ENCODE data around the gene KRT35. TPM values are rescaled to one million over a fixed set of nuclear protein-coding genes. Genes with fewer than 3 reads are reported as not detected.

The KRT35 gene
- total RNA-seq, 4 donors from 2014 or later, result not detected

DNA sequence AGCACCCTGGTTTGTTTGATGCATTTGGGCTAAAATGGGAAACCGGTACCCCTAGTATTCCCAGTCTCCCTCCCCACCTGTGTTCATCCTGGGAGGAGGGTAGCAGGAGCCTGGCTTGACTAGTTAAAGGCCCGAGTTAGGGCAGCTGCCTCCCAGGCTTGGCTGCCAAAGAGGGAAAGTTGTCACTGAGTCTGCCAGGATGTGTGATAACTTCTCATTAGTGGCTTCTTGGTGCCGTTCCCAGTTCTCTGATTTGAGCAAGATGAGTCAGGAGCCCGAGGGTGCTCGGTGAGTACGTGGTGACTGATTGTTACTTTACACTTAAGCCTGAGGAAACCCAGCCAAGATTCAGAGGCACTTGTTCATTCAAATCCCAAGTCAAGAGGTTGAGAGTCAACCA is 16.3 kb downstream of the KRT35 start:
- peak; percentile 95 to 98 for ATAC-seq
- H3K27ac ChIP-seq, result peak overlapping the region in 1 of 4 donors; percentile 51

DNA sequence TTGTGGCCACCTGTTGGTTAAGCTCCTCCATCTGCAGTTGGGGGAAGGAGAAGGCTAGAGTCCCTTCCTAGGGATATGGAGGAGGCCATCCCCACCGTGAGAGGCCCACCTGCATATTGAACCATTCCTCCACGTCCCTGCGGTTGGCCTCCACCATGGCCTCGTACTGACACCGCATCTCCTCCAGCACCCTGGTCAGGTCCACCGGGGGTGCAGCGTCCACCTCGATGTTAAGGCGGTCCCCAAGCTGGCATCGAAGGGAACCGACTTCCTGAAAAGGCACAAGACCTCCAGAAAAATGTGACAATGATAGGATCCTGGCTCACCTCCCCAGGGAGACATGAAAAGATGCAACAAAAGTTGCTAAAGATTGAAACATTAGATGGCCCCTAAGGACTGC is 16.8 kb downstream of the KRT35 start:
- no peak for ATAC-seq
- TF ChIP-seq POLR2A (IDR thresholded peaks at IDR 0.05), result no peak
- intact Hi-C loops (cut with DNase I; ENCODE audit: low total_unique reads) (no loop called here), in situ Hi-C loops (cut with MboI; ENCODE audit: low sequenced_read_pairs in 4 of 4) (no loop called here)
- Histone ChIP-seq H3K36me3 (no peaks in the 10 kb centered on the region), H3K27me3 (peaks cover 0 to 2% (median 0%) of the 10 kb centered on the region in 3 donors), H3K27ac (no peak overlapping the region), H3K9me3 (no peaks in the 10 kb centered on the region), H3K4me1 (no peaks in the 10 kb centered on the region), H3K4me3 (no peak overlapping the region)
- no peak for DNase-seq

More for the DNA sequence above, 16.3 kb downstream of the KRT35 start:
- no peak overlapping the region for H3K4me3 ChIP-seq
- no peak for TF ChIP-seq POLR2A (IDR thresholded peaks at IDR 0.05)
- TF ChIP-seq, protein P1, sequence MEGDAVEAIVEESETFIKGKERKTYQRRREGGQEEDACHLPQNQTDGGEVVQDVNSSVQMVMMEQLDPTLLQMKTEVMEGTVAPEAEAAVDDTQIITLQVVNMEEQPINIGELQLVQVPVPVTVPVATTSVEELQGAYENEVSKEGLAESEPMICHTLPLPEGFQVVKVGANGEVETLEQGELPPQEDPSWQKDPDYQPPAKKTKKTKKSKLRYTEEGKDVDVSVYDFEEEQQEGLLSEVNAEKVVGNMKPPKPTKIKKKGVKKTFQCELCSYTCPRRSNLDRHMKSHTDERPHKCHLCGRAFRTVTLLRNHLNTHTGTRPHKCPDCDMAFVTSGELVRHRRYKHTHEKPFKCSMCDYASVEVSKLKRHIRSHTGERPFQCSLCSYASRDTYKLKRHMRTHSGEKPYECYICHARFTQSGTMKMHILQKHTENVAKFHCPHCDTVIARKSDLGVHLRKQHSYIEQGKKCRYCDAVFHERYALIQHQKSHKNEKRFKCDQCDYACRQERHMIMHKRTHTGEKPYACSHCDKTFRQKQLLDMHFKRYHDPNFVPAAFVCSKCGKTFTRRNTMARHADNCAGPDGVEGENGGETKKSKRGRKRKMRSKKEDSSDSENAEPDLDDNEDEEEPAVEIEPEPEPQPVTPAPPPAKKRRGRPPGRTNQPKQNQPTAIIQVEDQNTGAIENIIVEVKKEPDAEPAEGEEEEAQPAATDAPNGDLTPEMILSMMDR (IDR thresholded peaks at IDR 0.05 in 4 of 5, conservative IDR thresholded peaks at IDR 0.05 in 1 of 5), result no peak
- peaks cover 0 to 2% (median 0%) of the 10 kb centered on the region in 3 donors for H3K27me3 ChIP-seq
- H3K9me3 ChIP-seq, result no peaks in the 10 kb centered on the region
- peak; percentile 72 to 75 for DNase-seq
- intact Hi-C loops (cut with DNase I; ENCODE audit: low total_unique reads) (no loop called here), in situ Hi-C loops (cut with MboI; ENCODE audit: low sequenced_read_pairs in 4 of 4) (no loop called here)
- no peaks in the 10 kb centered on the region for H3K4me1 ChIP-seq
- H3K36me3 ChIP-seq, result no peaks in the 10 kb centered on the region

DNA sequence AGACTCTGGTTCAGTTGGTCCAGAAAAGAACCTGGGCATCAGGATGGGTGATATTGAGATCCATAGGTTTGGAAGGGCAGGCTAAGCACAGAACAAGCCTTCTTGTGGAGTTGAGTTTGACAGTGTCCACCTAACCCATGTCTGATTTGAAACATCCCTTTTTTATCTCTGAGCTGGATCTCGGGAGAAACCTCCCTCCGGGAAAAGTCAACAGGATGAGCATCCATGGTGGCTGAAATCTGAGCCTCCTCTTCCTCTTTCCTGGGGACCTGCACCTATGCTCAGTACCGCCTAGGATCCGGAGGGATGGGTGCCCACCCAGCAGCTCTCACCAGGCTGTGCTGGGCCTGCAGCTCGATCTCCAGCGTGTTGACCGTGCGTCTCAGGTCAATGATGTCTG is 17.2 kb downstream of the KRT35 start:
- Histone ChIP-seq H3K27ac (no peak overlapping the region), H3K36me3 (no peaks in the 10 kb centered on the region), H3K4me3 (no peak overlapping the region), H3K9me3 (no peaks in the 10 kb centered on the region), H3K4me1 (no peaks in the 10 kb centered on the region), H3K27me3 (no peaks in the 10 kb centered on the region)
- DNase-seq (no peak), ATAC-seq (no peak)
- intact Hi-C loops (cut with DNase I; ENCODE audit: low total_unique reads), result no loop called here
- TF ChIP-seq, protein P1 (IDR thresholded peaks at IDR 0.05 in 4 of 5, conservative IDR thresholded peaks at IDR 0.05 in 1 of 5), result no peak
- no peak for TF ChIP-seq POLR2A (IDR thresholded peaks at IDR 0.05)
- in situ Hi-C loops (cut with MboI; ENCODE audit: low sequenced_read_pairs in 4 of 4), result no loop called here

DNA sequence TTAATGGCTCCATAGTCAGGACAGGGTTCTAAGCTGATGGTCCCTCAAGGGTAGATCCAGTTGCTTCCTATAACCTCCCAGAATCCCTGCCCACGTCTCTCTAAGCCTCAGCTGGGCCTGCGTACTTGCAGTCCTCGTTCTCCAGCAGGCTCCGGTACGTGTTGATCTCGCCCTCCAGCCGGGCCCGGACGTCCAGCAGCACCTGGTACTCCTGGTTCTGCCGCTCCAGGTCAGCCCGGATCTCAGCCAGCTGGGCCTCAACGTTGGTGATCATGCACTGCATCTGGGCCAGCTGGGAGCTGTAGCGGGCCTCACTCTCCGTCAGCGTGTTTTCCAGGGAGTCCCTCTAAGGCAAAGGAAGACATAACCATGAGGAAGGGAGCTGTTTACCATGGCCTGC is 18.2 kb downstream of the KRT35 start:
- Histone ChIP-seq H3K4me3 (no peak overlapping the region), H3K9me3 (no peaks in the 10 kb centered on the region), H3K27ac (no peak overlapping the region), H3K27me3 (no peaks in the 10 kb centered on the region), H3K4me1 (no peaks in the 10 kb centered on the region), H3K36me3 (no peaks in the 10 kb centered on the region)
- intact Hi-C loops (cut with DNase I; ENCODE audit: low total_unique reads) (no loop called here), in situ Hi-C loops (cut with MboI; ENCODE audit: low sequenced_read_pairs in 4 of 4) (no loop called here)
- no peak for DNase-seq
- no peak for TF ChIP-seq POLR2A (IDR thresholded peaks at IDR 0.05)
- TF ChIP-seq, protein P1 (IDR thresholded peaks at IDR 0.05 in 4 of 5, conservative IDR thresholded peaks at IDR 0.05 in 1 of 5), result no peak
- no peak for ATAC-seq

DNA sequence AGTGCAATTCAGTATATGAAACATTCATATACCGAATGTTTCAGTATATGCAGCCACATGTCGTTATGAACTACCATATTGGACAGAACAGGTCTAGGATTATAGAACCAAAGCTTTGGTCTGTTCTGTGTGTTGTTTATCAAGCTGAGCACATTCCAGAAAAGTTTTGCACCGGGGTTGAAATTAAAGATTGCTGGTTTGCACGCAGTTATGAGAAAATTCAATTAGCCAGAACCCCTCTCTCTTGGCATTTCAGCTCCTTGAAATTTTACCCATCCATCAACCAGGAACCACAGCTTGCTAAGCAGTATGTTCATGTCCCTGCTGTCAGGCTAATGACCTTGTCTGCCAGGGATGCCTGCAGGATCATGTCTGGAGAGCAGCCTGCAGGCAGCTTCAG is 23.3 kb downstream of the KRT35 start:
- no peak for ATAC-seq
- Histone ChIP-seq H3K4me3 (no peak overlapping the region), H3K27me3 (no peaks in the 10 kb centered on the region), H3K36me3 (no peaks in the 10 kb centered on the region), H3K27ac (no peak overlapping the region), H3K9me3 (no peaks in the 10 kb centered on the region), H3K4me1 (no peaks in the 10 kb centered on the region)
- DNase-seq, result no peak
- TF ChIP-seq, protein P1 (IDR thresholded peaks at IDR 0.05 in 4 of 5, conservative IDR thresholded peaks at IDR 0.05 in 1 of 5), result no peak
- TF ChIP-seq POLR2A (IDR thresholded peaks at IDR 0.05), result no peak
- intact Hi-C loops (cut with DNase I; ENCODE audit: low total_unique reads), result no loop called here
- in situ Hi-C loops (cut with MboI; ENCODE audit: low sequenced_read_pairs in 4 of 4), result no loop called here

All from gastrocnemius medialis (tissue), 4 donors.